H1 (cell line): ENCODE results near the gene CACNG4. TPM values are rescaled to one million over a fixed set of nuclear protein-coding genes. Genes with fewer than 3 reads are reported as not detected.
A peak's percentile ranks its signal among the peaks of the same experiment; 100 is the strongest.

ENCODE experiments used
- EP300 ChIP-seq, 2 experiments: IDR thresholded peaks; 1 replicate in 1 of 2; 2 replicates in 1 of 2; pipeline ENCODE4 v1.6.1; 2011 to 2012; ENCODE audit warnings: low read depth in 2 of 2, low read length in 2 of 2, mild to moderate bottlenecking in 2 of 2, borderline replicate concordance in 1 of 2, inconsistent platforms in 1 of 2, moderate library complexity in 1 of 2
- HDAC2 ChIP-seq, 2 experiments: fragments of 300-600 bp in 1 of 2; sonication (generic) in 1 of 2; IDR thresholded peaks; 2 replicates each; pipeline ENCODE4 v1.6.1; 2011 to 2012; ENCODE audit warnings: low read depth in 2 of 2, low read length in 2 of 2, mild to moderate bottlenecking in 2 of 2, moderate library complexity in 2 of 2, borderline replicate concordance in 1 of 2, inconsistent platforms in 1 of 2
- RAD21 ChIP-seq, 2 experiments: IDR thresholded peaks in 1 of 2; conservative IDR thresholded peaks in 1 of 2; 2 replicates each; pipeline ENCODE4 v1.6.1; 2011; ENCODE audit warnings: low read depth in 2 of 2, low read length in 2 of 2, improper control_type of control experiment in 1 of 2, inconsistent platforms in 1 of 2, mild to moderate bottlenecking in 1 of 2, moderate library complexity in 1 of 2
- polyA plus RNA-seq, 7 experiments: library from polyadenylated mRNA; depleted of rRNA in 3 of 7; stranded (reverse) in 5 of 7; unstranded in 2 of 7; fragments of >200 nt in 5 of 7; fragments of 200-250 nt in 2 of 7; gene quantifications; 1 replicate in 5 of 7; 2 replicates in 1 of 7; 4 replicates in 1 of 7; pipeline versions ENCODE4 v1.2.1 to v1.2.3, GENCODE V29; 2011 to 2013; ENCODE audit warnings: missing spikeins in 2 of 7, mixed read lengths in 2 of 7
- total RNA-seq: library from RNA; stranded (reverse); fragmentation: NEBNext Ultra II Directional; extraction: Animal tissue kit (Norgen Biotek cat#: 25700); gene quantifications from 2 replicates; pipeline ENCODE4 v1.2.1, GENCODE V29; 2021

The CACNG4 gene
- total and polyA plus RNA-seq, 2 of the 8 experiments (the other 6 are each of a cell fraction or from before 2014, with no cell fraction given): 3.6 to 5.6 TPM

DNA sequence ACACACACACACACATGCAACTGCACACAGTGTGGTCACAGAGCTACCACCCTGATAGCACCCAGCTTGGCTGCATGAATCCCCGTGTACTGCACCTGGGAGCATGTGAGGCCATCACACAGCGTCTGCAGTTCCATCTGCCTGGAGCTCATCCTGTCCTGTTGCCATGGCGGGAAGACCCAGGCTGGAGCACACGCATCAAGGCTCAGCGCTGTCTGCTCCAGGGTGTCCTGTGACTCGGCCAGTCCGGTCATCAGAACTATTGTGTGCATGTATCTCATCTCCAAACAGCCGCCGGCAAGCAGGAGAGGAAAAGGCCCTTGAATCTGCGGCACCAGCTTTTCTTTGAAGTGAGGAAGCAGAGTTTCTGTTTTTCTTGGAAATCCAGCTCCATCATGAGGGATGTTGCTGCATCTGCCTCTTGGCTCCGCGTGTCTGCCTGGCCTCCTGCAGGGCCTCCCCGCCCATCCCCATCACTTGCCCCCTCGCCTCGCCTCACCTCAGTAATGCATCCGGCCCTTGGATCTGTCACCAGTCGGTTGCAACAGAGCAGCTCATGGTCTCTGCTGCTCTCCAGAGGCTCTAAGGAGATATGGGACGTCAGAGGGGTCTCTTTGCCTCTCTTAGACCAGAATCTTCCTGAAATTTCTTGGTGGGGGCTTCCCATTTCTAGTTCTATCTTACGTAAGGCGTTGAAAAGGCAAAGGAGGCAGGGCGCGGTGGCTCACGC lies 23.7 kb downstream of the CACNG4 start (continued):
- TF ChIP-seq EP300 (IDR thresholded peaks at IDR 0.05; ENCODE audit: borderline replicate concordance in 1 of 2, low read depth in 2 of 2, low read length in 2 of 2) (no peak), RAD21 (IDR thresholded peaks at IDR 0.05 in 1 of 2, conservative IDR thresholded peaks at IDR 0.05 in 1 of 2; ENCODE audit: low read depth in 2 of 2, low read length in 2 of 2) (peak; percentile 41 to 66; a peak in 3 of 4 replicates), HDAC2 (IDR thresholded peaks at IDR 0.05; ENCODE audit: borderline replicate concordance in 1 of 2, low read depth in 2 of 2, low read length in 2 of 2) (no peak)
- TF ChIP-seq, all 59 proteins: peak for 2
